PFSK-1 (cell line): ENCODE data around the gene PTPN11.

ENCODE experiments used
- FOXP2 ChIP-seq: optimal IDR thresholded peaks from 2 replicates; pipeline ENCODE3; 2011; ENCODE audit warnings: borderline replicate concordance, control low read depth, inconsistent platforms; ENCODE audit not compliant: insufficient read depth; ENCODE audit errors: extremely low read length, extremely low read depth
- POLR2AphosphoS5 ChIP-seq: IDR thresholded peaks from 2 replicates; pipeline ENCODE4 v1.6.1; 2012; ENCODE audit warnings: low read depth, mild to moderate bottlenecking, control low read depth, low read length, moderate library complexity
- SIN3A ChIP-seq: IDR thresholded peaks from 2 replicates; pipeline ENCODE4 v1.6.1; 2012; ENCODE audit warnings: mild to moderate bottlenecking, low read length, moderate library complexity, borderline replicate concordance; ENCODE audit not compliant: insufficient read depth
- TAF1 ChIP-seq: IDR thresholded peaks from 2 replicates; pipeline ENCODE4 v1.6.1; 2012; ENCODE audit warnings: low read length, control low read depth, borderline replicate concordance; ENCODE audit not compliant: insufficient read depth
- TF ChIP-seq, protein P1 (sequence below), 2 experiments: IDR thresholded peaks; 2 replicates each; pipeline versions ENCODE4 v1.6.1 to v1.8.0; 2011 to 2012; ENCODE audit warnings: low read depth in 2 of 2, low read length in 2 of 2, control low read depth in 1 of 2, inconsistent platforms in 1 of 2, mild to moderate bottlenecking in 1 of 2, moderate library complexity in 1 of 2; ENCODE audit not compliant: insufficient read depth in 1 of 2

The PTPN11 gene

GRCh38 chr12:112401903-112402498 lies 16.7 kb upstream of the PTPN11 start:
- TF ChIP-seq POLR2AphosphoS5 (no peak), SIN3A (no peak), TAF1 (no peak), FOXP2 (no peak)
- TF ChIP-seq, protein P1, sequence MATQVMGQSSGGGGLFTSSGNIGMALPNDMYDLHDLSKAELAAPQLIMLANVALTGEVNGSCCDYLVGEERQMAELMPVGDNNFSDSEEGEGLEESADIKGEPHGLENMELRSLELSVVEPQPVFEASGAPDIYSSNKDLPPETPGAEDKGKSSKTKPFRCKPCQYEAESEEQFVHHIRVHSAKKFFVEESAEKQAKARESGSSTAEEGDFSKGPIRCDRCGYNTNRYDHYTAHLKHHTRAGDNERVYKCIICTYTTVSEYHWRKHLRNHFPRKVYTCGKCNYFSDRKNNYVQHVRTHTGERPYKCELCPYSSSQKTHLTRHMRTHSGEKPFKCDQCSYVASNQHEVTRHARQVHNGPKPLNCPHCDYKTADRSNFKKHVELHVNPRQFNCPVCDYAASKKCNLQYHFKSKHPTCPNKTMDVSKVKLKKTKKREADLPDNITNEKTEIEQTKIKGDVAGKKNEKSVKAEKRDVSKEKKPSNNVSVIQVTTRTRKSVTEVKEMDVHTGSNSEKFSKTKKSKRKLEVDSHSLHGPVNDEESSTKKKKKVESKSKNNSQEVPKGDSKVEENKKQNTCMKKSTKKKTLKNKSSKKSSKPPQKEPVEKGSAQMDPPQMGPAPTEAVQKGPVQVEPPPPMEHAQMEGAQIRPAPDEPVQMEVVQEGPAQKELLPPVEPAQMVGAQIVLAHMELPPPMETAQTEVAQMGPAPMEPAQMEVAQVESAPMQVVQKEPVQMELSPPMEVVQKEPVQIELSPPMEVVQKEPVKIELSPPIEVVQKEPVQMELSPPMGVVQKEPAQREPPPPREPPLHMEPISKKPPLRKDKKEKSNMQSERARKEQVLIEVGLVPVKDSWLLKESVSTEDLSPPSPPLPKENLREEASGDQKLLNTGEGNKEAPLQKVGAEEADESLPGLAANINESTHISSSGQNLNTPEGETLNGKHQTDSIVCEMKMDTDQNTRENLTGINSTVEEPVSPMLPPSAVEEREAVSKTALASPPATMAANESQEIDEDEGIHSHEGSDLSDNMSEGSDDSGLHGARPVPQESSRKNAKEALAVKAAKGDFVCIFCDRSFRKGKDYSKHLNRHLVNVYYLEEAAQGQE (IDR thresholded peaks at IDR 0.05; ENCODE audit: insufficient read depth in 1 of 2, low read depth in 2 of 2, low read length in 2 of 2): no peak

- TF ChIP-seq, protein P1 (IDR thresholded peaks at IDR 0.05; ENCODE audit: insufficient read depth in 1 of 2, low read depth in 2 of 2, low read length in 2 of 2): no peak
- 0 out of 2 replicates have a peak, but pooled peaks have one; percentile 10 for TF ChIP-seq POLR2AphosphoS5
- TF ChIP-seq SIN3A: no peak
- TF ChIP-seq FOXP2: no peak
- no peak for TF ChIP-seq TAF1
These were observed 11.9 kb upstream of the PTPN11 start for GRCh38 chr12:112406519-112407488.

GRCh38 chr12:112408621-112409020 lies 10.1 kb upstream of the PTPN11 start:
- TF ChIP-seq POLR2AphosphoS5: peak; percentile 41; the same call in 1 of the 2 replicates
- no peak for TF ChIP-seq TAF1

DNA sequence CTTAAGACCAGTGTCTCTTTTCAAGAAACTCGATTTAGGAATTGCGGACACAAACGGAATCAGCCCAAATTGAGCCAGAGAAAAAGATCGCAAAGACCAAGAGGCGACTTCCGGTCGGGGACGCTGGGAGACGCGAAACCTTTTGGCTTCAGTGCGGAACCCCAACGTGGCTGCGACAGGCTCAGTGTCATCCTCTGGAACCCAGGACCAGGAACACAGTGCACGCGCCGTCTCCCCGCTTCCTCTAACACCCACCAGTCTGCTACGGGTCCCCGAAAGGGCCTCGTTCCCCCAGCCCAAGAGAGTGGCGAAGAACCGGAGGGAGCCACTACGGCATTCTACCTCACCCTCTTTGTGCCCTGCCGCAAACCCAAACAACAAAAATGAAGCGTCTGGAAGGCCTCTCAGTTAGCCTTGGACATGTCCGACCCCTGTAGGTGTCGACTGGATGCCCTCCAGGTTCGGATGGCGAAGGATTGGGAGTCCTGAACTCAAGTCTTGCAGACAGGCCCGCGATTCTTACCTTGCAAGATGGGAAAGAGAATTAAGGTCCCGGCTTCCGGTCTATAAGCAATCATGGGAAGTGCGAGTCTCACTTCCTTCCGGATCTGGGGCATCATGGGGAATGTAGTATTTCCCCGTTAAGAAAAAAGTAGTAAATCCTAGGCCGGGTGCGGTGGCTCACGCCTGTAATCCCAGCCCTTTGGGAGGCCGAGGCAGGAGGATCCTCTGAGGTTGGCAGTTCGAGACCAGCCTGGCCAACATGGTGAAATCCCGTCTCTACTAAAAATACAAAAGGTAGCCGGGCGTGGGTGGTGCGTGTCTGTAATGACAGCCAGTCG lies 9.5 kb upstream of the PTPN11 start, which contains the start of gene RPL6:
Gene RPL6 (minus strand): TSS at position 542 of the 842 bp plus-strand sequence. CDS start 949 bp downstream, outside the sequence.
- no peak for TF ChIP-seq FOXP2
- TF ChIP-seq, protein P1 (IDR thresholded peaks at IDR 0.05; ENCODE audit: insufficient read depth in 1 of 2, low read depth in 2 of 2, low read length in 2 of 2): peak; percentile 56 to 79; a peak in 2 of 4 replicates
- peak; percentile 100 for TF ChIP-seq TAF1
- TF ChIP-seq POLR2AphosphoS5: peak; percentile 99
- no peak for TF ChIP-seq SIN3A

- TF ChIP-seq SIN3A (no peak), TAF1 (no peak), FOXP2 (no peak), POLR2AphosphoS5 (no peak)
- TF ChIP-seq, protein P1 (IDR thresholded peaks at IDR 0.05; ENCODE audit: insufficient read depth in 1 of 2, low read depth in 2 of 2, low read length in 2 of 2): no peak
These were observed 8.9 kb upstream of the PTPN11 start for GRCh38 chr12:112409906-112410244.
